HL-60 (cell line): Measurements from ENCODE around the gene ZNF563.

Experiments
- DNase-seq, 2 experiments: peaks; one replicate each; pipeline ENCODE4 v3.0.0-alpha.2; 2010 to 2020; ENCODE audit warnings: low read depth in 1 of 2, low spot score in 1 of 2
- H3K27ac ChIP-seq: fragments of 250-450 bp; sonication (Bioruptor Pico); replicated peaks from 2 replicates; pipeline ENCODE4 v1.5.1; 2020; ENCODE audit warnings: mild to moderate bottlenecking, moderate library complexity
- H3K27me3 ChIP-seq: fragments of 250-450 bp; sonication (Bioruptor Pico); 2 replicates; pipeline ENCODE4 v1.5.1; 2021; ENCODE audit warnings: mild to moderate bottlenecking, moderate library complexity; ENCODE audit not compliant: insufficient read depth, poor library complexity, severe bottlenecking
- H3K4me3 ChIP-seq: replicated peaks from 2 replicates; pipeline ENCODE4 v1.5.1; 2011; ENCODE audit warnings: mild to moderate bottlenecking, control low read depth, low read length; ENCODE audit not compliant: insufficient read depth
- CTCF ChIP-seq: IDR thresholded peaks from one replicate; pipeline ENCODE4 v1.5.1; 2011; ENCODE audit warnings: low read length, control low read depth, inconsistent platforms; ENCODE audit not compliant: insufficient read depth
- GABPA ChIP-seq: IDR thresholded peaks from 2 replicates; pipeline ENCODE4 v1.6.1; 2012; ENCODE audit warnings: low read depth
- POLR2AphosphoS5 ChIP-seq: IDR thresholded peaks from 2 replicates; pipeline ENCODE4 v1.6.1; 2012; ENCODE audit warnings: low read depth
- REST ChIP-seq: IDR thresholded peaks from 2 replicates; pipeline ENCODE4 v1.6.1; 2012; ENCODE audit warnings: low read depth; ENCODE audit not compliant: insufficient replicate concordance
- SPI1 ChIP-seq: IDR thresholded peaks from 2 replicates; pipeline ENCODE4 v1.6.1; 2012; ENCODE audit warnings: low read depth, mild to moderate bottlenecking, borderline replicate concordance

Gene ZNF563

GRCh38 chr19:12353375-12353774, 19.9 kb upstream of the ZNF563 start:
- no peak for TF ChIP-seq CTCF
- TF ChIP-seq GABPA: no peak
- no peak for TF ChIP-seq REST
- TF ChIP-seq POLR2AphosphoS5: no peak
- TF ChIP-seq SPI1: no peak
- H3K27me3 ChIP-seq: no peaks in the 10 kb centered on the region
- H3K27ac ChIP-seq: no peak overlapping the region
- no peak overlapping the region for H3K4me3 ChIP-seq
- DNase-seq: no peak

GRCh38 chr19:12350890-12351197, 17.4 kb upstream of the ZNF563 start:
- TF ChIP-seq POLR2AphosphoS5 (no peak), CTCF (no peak), GABPA (no peak), SPI1 (no peak)
- Histone ChIP-seq H3K27me3 (no peaks in the 10 kb centered on the region), H3K27ac (no peak overlapping the region), H3K4me3 (no peak overlapping the region)
- no peak for DNase-seq

GRCh38 chr19:12350185-12350889, 16.9 kb upstream of the ZNF563 start:
- Histone ChIP-seq H3K27ac (no peak overlapping the region), H3K27me3 (no peaks in the 10 kb centered on the region), H3K4me3 (no peak overlapping the region)
- TF ChIP-seq SPI1 (no peak), GABPA (no peak), POLR2AphosphoS5 (no peak), REST (no peak), CTCF (no peak)
- no peak for DNase-seq

GRCh38 chr19:12346896-12347295, 13.5 kb upstream of the ZNF563 start:
- Histone ChIP-seq H3K27me3 (no peaks in the 10 kb centered on the region), H3K27ac (no peak overlapping the region), H3K4me3 (no peak overlapping the region)
- no peak for DNase-seq
- TF ChIP-seq POLR2AphosphoS5: no peak
- TF ChIP-seq REST: no peak
- TF ChIP-seq CTCF: no peak
- TF ChIP-seq GABPA: no peak
- TF ChIP-seq SPI1: no peak
